Activated T-cell treated with anti-CD3 and anti-CD28 coated beads, Interleukin-2, amount 50 U/mL, for 1 hour (primary cell): ENCODE data around the gene WDFY4.

Experiments used
- DNase-seq: peaks from one replicate; pipeline ENCODE4 v3.0.0-alpha.2; 2020

Gene WDFY4

DNA sequence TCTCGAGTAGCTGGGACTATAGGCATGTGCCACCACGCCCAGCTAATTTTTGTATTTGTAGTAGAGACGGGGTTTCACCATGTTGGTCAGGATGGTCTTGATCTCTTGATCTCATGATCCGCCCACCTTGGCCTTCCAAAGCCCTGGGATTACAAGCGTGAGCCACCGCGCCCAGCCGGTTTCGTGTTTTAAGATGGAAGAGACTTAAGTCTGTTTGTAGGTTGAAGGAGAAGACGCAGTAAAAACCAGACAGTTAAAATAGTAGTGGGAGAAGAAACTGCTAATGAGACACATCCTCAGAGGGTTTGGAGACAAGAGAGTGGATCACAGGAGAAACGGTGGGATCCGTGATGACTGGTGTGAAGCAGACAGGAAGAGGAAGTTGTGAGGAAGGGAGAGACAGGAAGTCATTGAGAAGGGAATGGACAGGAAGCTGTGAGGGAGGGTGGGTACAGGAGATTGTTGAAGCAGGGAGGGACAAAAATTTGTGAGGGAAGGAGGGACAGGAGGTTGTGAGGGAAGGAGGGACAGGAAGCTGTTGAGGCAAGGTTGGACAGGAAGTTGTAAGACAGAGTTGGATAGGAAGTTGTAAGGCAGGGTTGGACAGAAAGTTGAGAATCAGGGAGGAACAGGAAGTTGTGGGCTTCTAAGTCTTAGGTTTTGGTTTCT is 115.5 kb downstream of the WDFY4 start:
- no peak for DNase-seq

DNA sequence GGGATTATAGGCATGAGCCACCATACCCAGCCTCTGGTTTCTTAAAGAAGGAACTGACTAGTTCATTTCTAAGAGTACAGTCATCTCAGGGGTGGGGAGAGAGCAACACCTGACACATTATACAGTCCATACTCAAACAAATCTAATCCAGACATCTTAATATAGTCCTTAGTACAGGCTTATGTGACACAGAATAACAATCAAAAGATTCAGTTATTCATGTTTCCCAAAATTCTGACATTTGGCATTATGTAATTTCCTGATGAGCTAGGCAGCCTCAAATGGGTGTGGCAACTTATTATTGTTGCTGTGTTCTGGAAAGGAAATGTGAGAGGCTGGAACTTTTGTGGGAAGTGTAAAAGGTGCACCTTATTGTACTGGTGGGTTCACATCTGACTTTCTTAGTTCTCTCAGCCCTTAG is 116.3 kb downstream of the WDFY4 start:
- DNase-seq = no peak

DNA sequence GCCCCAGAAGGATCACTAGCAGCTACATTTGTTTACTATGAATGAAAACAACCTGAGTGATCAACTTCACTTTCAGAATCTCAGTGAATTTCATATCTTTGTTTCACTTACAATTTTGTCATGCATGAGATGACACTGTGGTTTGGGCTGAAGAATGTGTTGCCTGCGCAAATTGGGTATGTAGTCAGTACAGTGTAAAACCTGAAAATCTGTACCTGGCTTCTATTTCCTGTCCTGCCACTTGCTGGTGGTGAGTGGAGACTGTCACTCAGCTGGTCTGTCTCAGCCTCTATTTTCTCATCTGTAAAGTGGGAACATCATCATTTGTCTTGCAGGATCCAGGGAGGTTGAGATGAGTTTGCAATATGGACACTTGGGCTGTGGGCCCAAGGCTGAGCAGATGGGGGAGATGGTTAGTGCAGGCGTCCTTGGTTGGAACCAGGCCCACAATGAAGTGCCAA is 118.0 kb downstream of the WDFY4 start:
- DNase-seq = no peak

DNA sequence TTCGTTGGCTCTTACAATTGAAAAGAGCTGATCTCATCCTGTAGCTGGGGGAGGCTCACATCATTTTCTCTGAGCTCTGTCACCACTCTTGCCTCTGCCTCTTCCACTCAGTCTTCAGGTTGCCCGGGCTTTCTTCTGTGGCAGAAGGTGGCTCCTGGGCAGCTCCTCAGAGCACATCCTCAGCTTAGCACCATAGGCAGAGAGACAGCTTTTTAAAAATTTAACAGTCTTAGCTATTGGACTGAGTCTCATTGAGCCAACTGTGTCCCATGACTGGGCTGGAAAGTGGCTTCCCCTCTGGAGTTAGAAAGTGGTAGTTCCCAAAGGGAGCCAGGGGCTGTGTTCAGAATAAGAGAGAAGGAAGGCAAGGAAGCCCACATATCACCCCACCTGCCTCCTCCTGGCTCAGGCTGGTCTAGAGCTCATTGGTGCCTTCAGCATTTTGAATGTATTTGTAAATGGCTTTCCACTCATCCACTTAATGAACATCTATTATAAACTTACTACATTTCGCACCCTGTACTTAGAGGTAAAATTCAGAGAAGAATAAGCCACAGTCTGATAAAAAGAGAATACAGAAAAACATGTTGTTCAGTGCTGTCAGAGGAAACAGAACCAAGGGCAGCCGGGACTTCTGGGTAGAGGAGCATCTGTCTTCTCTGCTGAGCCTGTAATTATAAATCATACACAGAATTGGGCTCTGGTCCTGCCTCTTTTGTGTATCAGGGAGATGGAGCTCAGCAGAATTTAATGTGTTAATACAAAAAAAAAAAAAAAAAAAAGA is 119.3 kb downstream of the WDFY4 start:
- DNase-seq = no peak

DNA sequence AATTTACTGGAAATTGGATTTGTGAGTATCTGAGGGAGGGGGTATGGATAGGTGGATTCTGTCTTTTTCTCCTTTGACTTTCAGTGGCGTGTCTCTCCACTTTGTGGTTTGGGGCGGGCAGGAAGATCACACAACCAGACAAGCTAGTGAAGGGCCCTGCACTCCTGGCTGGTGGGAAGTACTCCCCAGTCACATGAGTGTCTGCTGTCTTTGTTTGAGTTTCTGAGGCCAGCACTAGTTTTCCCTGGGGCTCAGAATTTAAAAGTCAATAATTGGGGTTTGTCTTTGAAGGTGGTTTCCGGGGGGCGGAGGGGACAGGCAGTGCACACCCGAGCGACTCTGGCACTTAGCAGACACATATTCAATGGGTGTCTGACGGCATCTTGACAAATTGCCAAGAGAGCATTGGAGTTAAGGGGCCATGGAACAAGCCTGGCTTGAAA is 120.1 kb downstream of the WDFY4 start:
- DNase-seq = no peak

DNA sequence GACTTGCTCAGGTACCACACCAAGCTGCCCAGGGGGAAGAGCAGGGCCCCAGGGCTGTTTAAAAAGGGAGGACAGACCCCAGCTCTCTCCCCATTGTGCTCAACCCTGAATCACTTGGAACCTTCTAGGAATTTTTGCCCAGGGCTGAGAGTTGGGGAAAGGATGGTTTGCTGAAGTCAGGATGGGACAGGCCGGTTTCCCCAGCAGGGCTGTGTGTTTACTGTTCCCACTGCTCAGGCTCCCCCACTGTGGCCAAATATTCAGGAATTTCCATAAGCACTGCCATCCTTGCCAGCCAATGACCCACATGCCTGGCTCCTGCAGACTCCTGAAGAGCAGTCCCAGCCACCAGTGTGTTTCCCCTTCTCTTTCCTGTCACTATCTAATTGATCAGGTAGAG is 120.7 kb downstream of the WDFY4 start:
- DNase-seq = no peak

DNA sequence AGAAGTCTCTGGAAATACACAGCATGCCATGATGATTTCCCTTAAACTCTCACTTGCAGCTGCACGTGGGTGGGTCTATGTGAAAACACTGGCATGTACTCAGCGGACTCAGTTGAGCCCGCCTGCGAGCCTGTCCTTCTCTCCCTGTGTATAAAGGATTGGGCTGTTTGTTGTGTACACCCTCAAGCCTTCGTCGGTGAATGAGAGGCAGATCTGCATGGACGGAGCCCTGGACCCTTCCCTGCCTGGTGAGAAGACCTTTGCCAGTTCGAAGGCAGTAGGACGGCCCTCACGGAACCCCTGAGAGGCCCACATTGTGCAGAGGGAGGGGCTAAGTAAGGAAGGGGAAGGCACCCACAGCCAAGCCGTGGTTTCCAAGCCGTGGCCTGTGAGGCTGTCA is 121.2 kb downstream of the WDFY4 start:
- no peak for DNase-seq

DNA sequence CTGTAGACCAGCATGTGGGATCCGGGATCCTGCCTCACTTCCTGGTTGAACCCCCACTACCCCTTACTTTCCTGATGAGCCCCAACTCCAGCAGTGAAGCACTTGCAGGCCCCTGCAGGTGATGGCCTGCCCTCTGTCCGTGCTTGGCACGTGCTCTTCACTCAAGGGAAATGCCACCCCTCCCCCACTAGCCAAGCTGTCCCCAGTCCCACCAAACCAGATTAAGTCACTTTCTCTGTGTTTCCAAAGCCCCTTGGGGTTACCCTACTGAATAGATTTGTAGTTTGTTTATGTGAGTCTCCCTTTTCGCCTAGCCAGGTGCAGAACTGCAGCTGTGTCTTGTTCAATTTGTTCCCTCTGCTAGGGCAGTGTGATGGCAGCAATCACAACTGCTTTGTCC is 121.7 kb downstream of the WDFY4 start:
- no peak for DNase-seq

DNA sequence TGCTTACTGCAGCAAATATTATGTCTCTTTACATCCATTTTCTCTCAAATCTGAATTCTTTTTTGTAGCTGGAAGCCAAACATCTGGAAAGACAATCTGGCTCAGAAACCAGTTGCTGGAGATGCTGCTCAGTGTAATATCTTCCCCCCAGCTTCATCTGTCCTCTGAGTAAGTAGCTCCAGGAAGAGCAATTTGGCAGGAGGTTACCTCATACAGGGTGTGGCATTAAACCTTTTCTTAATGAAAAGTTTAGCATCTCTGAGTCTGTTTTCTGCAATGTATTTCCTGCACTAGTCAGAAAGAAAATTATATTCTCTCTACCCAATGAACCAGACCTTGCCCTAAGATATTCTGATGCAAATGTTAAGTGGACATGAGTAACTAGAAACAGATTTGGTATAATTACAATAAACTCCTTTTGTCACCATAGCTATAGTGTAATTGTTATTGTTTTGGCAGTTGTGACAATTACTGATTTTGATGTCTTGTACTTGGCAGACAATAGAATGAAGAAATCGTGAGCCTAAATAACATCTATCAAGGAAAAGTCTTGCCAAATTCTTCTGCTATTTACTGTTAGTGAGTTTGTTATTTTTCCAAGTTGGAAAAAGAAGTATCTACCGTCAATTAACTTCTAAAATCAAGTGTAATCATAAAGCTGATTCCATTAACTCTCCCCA is 123.3 kb downstream of the WDFY4 start:
- DNase-seq = no peak

DNA sequence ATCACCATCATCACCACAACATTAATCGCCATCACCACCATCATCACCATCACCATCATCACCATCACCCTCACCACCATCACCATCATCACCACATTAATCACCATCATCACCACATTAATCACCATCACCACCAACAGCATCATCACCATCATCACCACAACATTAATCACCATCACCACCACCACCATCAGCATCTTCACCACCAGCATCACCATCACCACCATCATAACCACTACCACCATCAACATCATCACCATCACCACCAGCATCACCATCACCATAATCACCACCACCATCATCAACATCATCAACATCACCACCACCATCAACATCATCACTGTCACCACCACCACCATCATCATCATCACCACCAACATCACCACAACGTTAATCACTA is 124.6 kb downstream of the WDFY4 start:
- DNase-seq = no peak

DNA sequence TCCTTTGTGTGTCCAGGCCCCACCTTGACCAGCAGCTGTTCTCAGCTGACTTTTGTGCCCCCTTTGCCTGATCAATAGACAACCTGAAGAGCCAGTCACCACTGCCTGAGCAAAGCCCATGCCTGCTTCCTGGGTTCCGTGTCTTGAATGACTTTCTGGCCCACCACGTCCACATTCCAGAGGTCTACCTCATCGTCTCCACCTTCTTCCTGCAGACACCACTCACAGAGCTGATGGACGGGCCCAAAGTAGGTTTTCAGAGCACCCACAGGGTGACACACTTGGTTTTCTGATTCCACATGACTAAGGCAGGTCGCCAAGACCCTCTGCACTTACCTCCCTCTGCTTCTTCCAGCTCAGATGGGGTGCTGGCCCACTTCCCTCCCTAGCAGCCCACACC is 126.8 kb downstream of the WDFY4 start:
- DNase-seq = no peak

DNA sequence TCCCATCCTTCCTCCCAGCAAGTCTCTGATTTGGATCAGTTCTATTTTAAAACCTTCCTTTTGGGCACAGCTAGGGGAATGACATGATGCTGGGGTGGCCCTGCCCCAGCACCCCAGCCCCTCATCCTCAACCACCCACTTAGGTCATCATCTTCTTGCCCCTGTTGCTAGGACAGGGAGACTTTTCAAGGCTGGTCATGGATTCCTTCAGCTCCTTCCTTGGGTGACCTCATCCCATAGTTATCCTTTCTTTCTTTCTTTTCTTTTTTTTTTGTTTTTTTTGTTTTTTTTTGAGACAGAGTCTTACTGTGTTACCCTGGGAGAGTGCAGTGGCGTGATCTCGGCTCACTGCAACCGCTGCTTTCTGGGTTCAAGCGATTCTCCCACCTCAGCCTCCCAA is 127.2 kb downstream of the WDFY4 start:
- no peak for DNase-seq

DNA sequence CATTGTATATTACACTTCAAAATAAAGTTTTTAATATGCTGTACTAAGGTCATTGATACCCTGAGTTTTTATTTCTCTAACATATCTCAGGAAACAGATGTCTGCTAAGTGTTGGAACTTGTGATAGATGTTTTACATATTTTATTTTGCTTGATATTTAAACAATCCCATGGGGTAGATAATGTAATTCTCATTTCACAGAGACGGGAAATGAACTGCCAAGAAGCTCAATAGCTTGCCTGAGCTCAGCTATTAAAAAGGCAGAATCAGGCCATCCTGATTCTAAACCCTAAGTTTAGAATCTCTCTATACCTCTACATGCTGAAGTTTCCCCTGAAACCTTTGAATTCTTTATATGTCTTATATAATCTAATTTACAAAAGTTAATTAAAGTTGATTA is 128.6 kb downstream of the WDFY4 start:
- no peak for DNase-seq

DNA sequence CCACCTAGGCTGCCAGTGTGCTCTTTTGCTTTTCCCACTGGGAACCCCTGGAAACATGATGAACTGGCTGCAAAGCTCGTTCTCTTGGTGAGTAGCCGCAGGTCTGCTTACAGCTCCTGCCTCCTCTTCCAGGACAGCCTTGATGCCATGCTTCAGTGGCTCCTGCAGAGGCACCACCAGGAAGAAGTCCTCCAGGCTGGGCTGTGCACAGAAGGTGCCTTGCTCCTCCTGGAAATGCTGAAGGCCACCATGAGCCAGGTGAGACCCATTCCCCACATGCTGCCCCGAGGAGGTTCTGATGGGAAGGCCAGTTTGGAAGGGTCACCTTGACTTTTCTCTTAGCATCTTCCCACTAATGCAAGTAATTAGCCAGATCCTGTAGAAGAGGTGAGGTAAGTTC is 129.2 kb downstream of the WDFY4 start:
- DNase-seq = no peak

DNA sequence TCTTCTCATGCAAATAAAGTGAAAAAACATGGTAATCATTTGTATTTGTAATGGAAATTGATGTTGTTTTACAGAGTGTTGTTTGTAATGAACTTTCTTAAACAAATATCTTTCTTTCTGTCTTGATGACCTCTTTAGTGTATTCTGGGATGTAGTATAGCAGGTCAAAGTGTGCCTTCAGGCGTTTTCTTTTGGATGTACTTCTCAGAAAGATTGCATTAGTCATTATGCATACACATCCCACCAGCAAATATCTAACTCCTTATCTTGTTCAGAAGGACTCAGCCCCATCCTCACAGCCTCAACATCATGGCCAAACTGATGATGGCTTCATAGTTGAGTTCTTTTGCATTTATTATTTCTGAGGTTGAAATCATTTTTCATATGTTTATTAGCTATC is 130.3 kb downstream of the WDFY4 start:
- DNase-seq = no peak

DNA sequence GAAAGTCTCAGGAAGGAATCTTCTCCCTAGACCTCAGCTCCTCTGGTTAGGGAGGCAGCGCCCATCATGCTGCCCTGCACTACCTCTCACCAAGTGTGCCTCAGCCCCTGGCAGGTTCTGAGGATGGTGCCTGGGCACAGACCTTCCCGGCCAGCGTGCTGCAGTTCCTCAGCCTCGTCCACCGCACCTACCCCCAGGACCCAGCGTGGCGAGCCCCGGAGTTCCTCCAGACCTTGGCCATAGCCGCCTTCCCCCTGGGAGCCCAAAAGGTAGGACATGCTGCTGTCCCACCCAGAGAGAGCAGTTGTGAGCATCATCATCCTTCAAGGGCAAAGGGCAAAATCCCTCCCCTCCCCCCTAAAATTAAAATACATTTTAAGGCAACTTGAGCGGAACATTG is 132.5 kb downstream of the WDFY4 start:
- DNase-seq = no peak

DNA sequence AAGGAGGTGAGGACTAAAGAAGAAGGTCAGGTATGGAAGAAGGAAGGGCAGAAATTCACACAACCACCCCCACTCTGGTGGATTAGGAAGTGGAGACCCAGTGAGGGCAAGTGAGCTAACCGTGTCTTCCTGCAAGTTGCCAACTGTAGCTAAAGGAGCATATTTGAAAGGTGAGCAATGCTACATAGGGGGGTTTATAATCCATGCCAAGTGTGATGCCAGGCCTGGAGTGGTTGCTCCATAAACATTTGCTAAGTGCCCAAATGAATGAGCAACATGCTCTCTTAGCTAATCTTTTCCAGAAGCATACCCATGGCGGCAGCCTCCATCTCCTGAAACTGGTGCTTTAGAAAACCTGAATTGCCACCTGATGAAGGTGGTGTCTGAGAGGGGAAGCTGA is 133.4 kb downstream of the WDFY4 start:
- no peak for DNase-seq

DNA sequence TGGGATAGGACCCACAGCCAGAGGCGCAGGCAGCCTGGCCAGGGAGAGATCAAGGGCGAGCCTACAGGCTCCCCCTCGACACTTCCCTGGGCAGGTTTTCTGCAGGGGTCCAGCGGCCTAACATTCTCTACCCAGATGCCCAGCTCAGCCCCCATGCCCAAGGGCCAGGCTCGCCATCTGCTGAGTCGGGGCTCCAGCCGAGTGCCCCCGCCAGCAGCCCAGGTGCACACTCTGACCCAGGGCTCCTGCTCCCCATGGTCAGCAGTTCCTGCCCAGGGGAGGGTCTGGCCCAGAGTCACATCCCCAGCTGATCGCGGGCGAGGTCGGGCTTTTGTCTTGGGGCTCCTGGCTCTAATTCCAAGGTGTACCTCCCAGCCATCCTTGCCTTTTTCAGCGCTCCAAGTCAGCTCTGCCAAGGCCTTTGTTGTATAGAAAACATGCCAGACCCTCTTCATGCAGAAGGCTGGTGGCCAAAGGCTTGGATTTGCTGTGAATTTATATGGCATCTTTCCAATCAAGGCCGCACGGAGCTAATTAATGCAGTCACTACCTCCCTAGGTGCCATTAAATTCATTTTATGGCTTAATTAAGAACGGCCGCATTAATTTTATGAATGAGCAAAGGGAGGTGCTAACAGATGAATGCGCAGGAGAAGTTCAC is 134.3 kb downstream of the WDFY4 start:
- DNase-seq = no peak

DNA sequence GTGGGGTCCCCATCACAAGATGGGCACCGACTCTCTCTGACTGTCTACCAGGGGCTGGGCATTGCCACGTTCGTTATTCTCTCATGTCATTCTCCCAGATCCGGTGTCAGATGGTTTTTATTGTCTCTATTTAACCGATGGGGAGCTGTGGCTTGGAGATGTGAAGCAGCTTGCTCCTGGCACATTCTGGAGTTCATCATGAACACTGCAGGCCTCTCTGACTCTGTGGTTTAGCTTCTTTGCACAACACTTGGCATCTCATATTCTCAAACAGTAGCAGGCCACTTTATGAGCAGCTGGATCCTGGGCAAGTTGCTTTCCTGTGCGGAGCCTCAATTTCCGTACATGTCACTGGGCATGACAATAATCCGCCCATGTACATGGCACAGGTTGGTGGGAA is 135.1 kb downstream of the WDFY4 start:
- no peak for DNase-seq

DNA sequence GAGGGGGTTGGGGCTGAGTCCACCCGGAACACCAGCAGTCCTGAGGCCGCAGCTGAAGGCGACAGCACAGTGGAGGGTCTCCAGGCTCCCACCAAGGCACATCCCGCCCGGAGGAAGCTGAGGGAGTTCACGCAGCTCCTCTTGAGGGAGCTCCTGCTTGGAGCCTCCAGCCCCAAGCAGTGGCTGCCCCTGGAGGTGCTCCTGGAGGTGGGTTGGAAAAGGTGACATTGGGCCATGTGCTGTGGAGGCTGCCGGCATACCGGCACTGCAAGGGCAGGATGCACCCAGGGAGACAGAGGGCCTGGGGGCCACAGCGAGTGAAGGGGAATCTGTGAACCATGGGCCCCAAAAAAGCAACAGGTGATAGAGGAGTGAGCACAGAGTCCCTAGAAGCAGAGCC is 135.6 kb downstream of the WDFY4 start:
- no peak for DNase-seq

DNA sequence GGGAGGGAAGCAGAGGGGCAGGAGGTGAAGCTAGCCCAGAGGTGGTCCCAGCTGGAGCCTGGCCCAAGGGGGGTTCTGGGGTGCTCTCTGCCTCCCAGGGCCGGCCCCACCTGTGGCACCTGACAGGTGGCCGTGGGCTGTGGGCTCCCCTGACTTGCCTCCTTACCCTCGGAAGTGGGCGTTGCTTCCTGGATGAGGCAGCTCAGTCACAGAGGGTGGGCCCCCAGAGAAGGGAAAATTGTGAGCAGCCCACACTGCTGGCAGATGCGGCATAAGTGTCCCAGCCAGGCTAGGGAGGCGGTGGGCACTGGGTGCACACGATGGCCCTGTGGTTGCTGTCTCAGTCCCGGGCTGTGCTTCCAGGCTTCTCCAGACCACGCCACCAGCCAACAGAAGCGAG is 136.0 kb downstream of the WDFY4 start:
- DNase-seq = no peak

DNA sequence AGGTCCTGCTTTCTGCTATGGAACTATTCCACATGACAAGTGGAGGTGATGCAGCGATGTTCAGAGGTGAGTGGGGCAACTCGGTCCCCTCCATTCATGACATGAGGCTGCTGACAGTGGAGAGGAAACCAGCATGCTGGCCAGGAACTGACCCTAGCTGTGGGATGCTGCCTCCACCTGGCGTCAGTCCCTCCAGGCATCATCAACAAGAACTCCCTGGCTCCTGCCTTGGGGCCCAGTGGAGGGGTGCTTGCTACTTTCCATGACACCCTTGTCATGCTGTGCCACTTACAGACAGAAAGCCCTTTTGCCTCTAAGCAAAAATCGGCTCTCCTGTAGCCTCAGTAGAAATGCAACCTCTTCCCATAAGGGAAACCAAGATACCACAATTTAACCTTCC is 136.4 kb downstream of the WDFY4 start:
- DNase-seq = no peak

DNA sequence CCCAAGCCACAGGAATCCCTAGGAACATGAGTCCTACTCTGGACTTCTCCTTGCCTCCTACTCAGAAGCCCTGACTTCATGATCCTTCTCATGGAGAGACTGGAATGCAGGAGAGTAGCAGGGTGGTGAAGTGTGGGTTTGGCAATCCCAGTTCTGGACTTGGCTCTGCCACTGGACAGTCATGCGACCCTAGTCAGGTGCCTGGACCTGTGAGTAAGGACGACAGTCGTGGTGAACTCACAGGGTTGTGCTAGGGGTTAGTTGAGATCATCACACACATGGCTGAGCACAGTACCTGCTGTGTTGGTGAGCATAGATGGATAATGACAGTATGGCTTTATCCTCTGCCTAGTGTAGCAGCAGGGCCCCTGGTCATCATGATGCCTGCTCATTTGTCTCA is 137.0 kb downstream of the WDFY4 start:
- no peak for DNase-seq

DNA sequence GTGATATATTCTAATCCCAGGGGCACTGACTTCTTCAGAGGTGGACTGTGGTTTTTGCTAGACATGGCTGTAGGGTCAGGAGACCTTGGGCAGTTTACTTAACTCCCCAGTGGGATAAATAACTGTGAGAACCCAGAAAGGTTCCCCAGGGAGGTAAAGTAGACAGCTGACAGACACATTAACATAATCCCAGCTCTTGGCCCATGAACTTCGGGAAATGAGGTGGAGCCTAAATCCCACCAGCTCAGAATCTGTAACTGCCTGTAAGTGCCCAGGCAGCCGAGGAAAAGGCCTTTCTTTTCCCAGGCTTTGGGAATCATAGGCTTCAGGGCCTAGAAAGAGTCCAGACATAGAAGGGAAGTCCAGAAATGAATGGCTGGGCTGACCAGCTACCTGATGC is 149.0 kb downstream of the WDFY4 start:
- no peak for DNase-seq
